ENCODE measurements around the gene PTPN3. TPM values are rescaled to one million over a fixed set of nuclear protein-coding genes. Genes with fewer than 3 reads are reported as not detected.

PTPN3 gene
- total RNA-seq, 1 experiment from 2014 or later: 20.8 TPM

- ChIA-PET POLR2A (no interaction called here), RAD21 (ENCODE audit: low non-redundant PET in 1 of 2, low total read pairs in 2 of 2, uncharacterized antibody in 2 of 2, unreplicated experiment in 2 of 2) (no interaction called here), CTCF (interaction anchor here (1.7 kb wide), 1 partner anchor 8 kb away, joined by 9 read pairs; no protein-coding TSS in a partner anchor)
- 0 out of 4 replicates have a peak, but pooled peaks cover 0 to 3% of the 10 kb centered on the region in 2 experiments for H3K36me3 ChIP-seq (ENCODE audit: control insufficient read depth in 1 of 2, insufficient read depth in 2 of 2, low read length in 2 of 2)
- ATAC-seq (peak; percentile 85), DNase-seq (ENCODE audit: low read depth, low spot score) (peak; percentile 74)
- BruUV-seq (replicated peaks): no TSS peak
- H4K20me1 ChIP-seq (ENCODE audit: insufficient read depth): no peaks in the 10 kb centered on the region
- H3K9me3 ChIP-seq (ENCODE audit: control insufficient read depth in 1 of 2, insufficient read depth in 1 of 2, low read depth in 1 of 2, low read length in 2 of 2): no peaks in the 10 kb centered on the region
- peaks cover 32 to 33% of the 10 kb centered on the region in 2 experiments for H3K4me1 ChIP-seq (ENCODE audit: control insufficient read depth in 1 of 2, insufficient read depth in 2 of 2, low read length in 2 of 2)
- H3K27me3 ChIP-seq (ENCODE audit: insufficient read depth, low read length): no peaks in the 10 kb centered on the region
- H2AFZ ChIP-seq (ENCODE audit: low read depth, low read length, poor library complexity, severe bottlenecking): no peak overlapping the region
- peak overlapping the region; percentile 78 for H3K27ac ChIP-seq (ENCODE audit: low read depth, low read length)
- H3K4me2 ChIP-seq (ENCODE audit: low read length): peak overlapping the region; percentile 74
- intact Hi-C loops (cut with micrococcal nuclease): no loop called here
- peak overlapping the region; percentile 16 to 41 for H3K4me3 ChIP-seq (replicated peaks in 1 of 2; ENCODE audit: low read depth in 1 of 2, low read length in 2 of 2)
- H3K9me2 ChIP-seq (ENCODE audit: insufficient read depth): no peaks in the 10 kb centered on the region
- peak; percentile 55 for TF ChIP-seq CEBPB (IDR thresholded peaks at IDR 0.05; ENCODE audit: low read depth)
- no peak for TF ChIP-seq REST (IDR thresholded peaks at IDR 0.05; ENCODE audit: low read depth)
- TF ChIP-seq RAD21 (IDR thresholded peaks at IDR 0.05; ENCODE audit: low read depth): peak; percentile 12; the same call in 1 of the 2 replicates
- peak; percentile 35 for TF ChIP-seq FOSL1 (IDR thresholded peaks at IDR 0.05; ENCODE audit: low read depth)
- TF ChIP-seq EZH2 (IDR thresholded peaks at IDR 0.05): no peak
- TF ChIP-seq ATF3 (IDR thresholded peaks at IDR 0.05): no peak
- peak; percentile 91 for TF ChIP-seq SP1 (IDR thresholded peaks at IDR 0.05; ENCODE audit: low read depth)
- TF ChIP-seq CBX3 (IDR thresholded peaks at IDR 0.05; ENCODE audit: low read depth): peak; percentile 89
- TF ChIP-seq POLR2AphosphoS5 (IDR thresholded peaks at IDR 0.05; ENCODE audit: low read depth, low read length): peak; percentile 73
- TF ChIP-seq EGR1 (IDR thresholded peaks at IDR 0.05; ENCODE audit: low read depth): no peak
- TF ChIP-seq ZBTB33 (IDR thresholded peaks at IDR 0.05; ENCODE audit: extremely low read depth, insufficient replicate concordance, low read length): no peak
- peak; percentile 31 for TF ChIP-seq YY1 (IDR thresholded peaks at IDR 0.05; ENCODE audit: extremely low read depth, insufficient replicate concordance, low read depth, low read length)
- no peak for TF ChIP-seq POLR2A (IDR thresholded peaks at IDR 0.05; ENCODE audit: borderline replicate concordance, extremely low read depth, insufficient read depth, insufficient read length)
- no peak for TF ChIP-seq ZFX (IDR thresholded peaks at IDR 0.05)
- peak; percentile 21; the same call in 1 of the 2 replicates for TF ChIP-seq SRF (IDR thresholded peaks at IDR 0.05; ENCODE audit: low read depth)
- TF ChIP-seq CTCF (IDR thresholded peaks at IDR 0.05 in 2 of 3, conservative IDR thresholded peaks at IDR 0.05 in 1 of 3; ENCODE audit: borderline replicate concordance in 1 of 3, insufficient read depth in 1 of 3, low read depth in 2 of 3, low read length in 2 of 3): no peak
- TF ChIP-seq SIN3A (IDR thresholded peaks at IDR 0.05; ENCODE audit: low read depth): 0 out of 2 replicates have a peak, but pooled peaks have one; percentile 65
- TF ChIP-seq JUND (IDR thresholded peaks at IDR 0.05): peak; percentile 68
- peaks cover 52% of the 10 kb centered on the region for H3K79me2 ChIP-seq (ENCODE audit: insufficient read depth, low read length)
- peak overlapping the region; percentile 51 for H3K9ac ChIP-seq (ENCODE audit: low read length)
Observed at GRCh38 chr9:109477258-109478050, 20.7 kb downstream of the PTPN3 start.

Data from HCT116 (cell line).